H9 (cell line): ENCODE data around the gene PCDHGB4. TPM values are rescaled to one million over a fixed set of nuclear protein-coding genes. Genes with fewer than 3 reads are reported as not detected.

Experiments
- DNase-seq: peaks from one replicate; pipeline ENCODE4 v3.0.0-alpha.2; 2017
- H2AFZ ChIP-seq: one replicate; pipeline ENCODE4 v1.6.1; 2013; ENCODE audit warnings: mild to moderate bottlenecking, low read length, control low read depth, moderate library complexity
- H2AK5ac ChIP-seq: 2 replicates; pipeline ENCODE4 v1.6.1; 2013; ENCODE audit warnings: low read length, control low read depth, mixed read lengths; ENCODE audit not compliant: insufficient read length
- H2BK120ac ChIP-seq: one replicate; pipeline ENCODE4 v1.6.1; 2013; ENCODE audit warnings: low read depth, mild to moderate bottlenecking, low read length, control low read depth, inconsistent platforms; ENCODE audit not compliant: poor library complexity, severe bottlenecking
- H2BK12ac ChIP-seq: 2 replicates; pipeline ENCODE4 v1.6.1; 2013; ENCODE audit warnings: low read length, control low read depth, mixed read lengths, low read depth; ENCODE audit not compliant: insufficient read length
- H2BK15ac ChIP-seq: 2 replicates; pipeline ENCODE4 v1.6.1; 2013; ENCODE audit warnings: low read depth, low read length, control low read depth
- H2BK20ac ChIP-seq: one replicate; pipeline ENCODE4 v1.6.1; 2013; ENCODE audit warnings: low read depth, mild to moderate bottlenecking, low read length, control low read depth, inconsistent platforms; ENCODE audit not compliant: poor library complexity, severe bottlenecking
- H2BK5ac ChIP-seq: 2 replicates; pipeline ENCODE4 v1.6.1; 2013; ENCODE audit warnings: low read length, control low read depth, mixed read lengths; ENCODE audit not compliant: insufficient read length
- H3K14ac ChIP-seq: 2 replicates; pipeline ENCODE4 v1.6.1; 2013; ENCODE audit warnings: low read length, control low read depth; ENCODE audit not compliant: insufficient read depth
- H3K18ac ChIP-seq: 2 replicates; pipeline ENCODE4 v1.6.1; 2013; ENCODE audit warnings: low read depth, mild to moderate bottlenecking, mixed read lengths, low read length, control low read depth; ENCODE audit not compliant: insufficient read length
- H3K23ac ChIP-seq: 2 replicates; pipeline ENCODE4 v1.6.1; 2013; ENCODE audit warnings: low read length, control low read depth, mixed read lengths, low read depth; ENCODE audit not compliant: insufficient read length
- H3K23me2 ChIP-seq: 2 replicates; pipeline ENCODE4 v1.6.1; 2013; ENCODE audit warnings: low read depth, mild to moderate bottlenecking, mixed read lengths, low read length, control low read depth; ENCODE audit not compliant: insufficient read length, poor library complexity, severe bottlenecking
- H3K27ac ChIP-seq: 2 replicates; pipeline ENCODE4 v1.5.1; 2013; ENCODE audit warnings: low read length, control low read depth, mixed read lengths, low read depth; ENCODE audit not compliant: insufficient read length
- H3K27me3 ChIP-seq: 2 replicates; pipeline ENCODE4 v1.6.1; 2013; ENCODE audit warnings: low read length, control low read depth, inconsistent platforms; ENCODE audit not compliant: insufficient read depth
- H3K4ac ChIP-seq: 2 replicates; pipeline ENCODE4 v1.6.1; 2013; ENCODE audit warnings: low read depth, mild to moderate bottlenecking, control low read depth, inconsistent platforms, low read length, moderate library complexity
- H3K4me1 ChIP-seq: 2 replicates; pipeline ENCODE4 v1.6.1; 2013; ENCODE audit warnings: low read length, control low read depth, inconsistent platforms; ENCODE audit not compliant: insufficient read depth
- H3K4me2 ChIP-seq: 2 replicates; pipeline ENCODE4 v1.6.1; 2013; ENCODE audit warnings: low read length, control low read depth, mixed read lengths; ENCODE audit not compliant: insufficient read length, insufficient read depth
- H3K56ac ChIP-seq: 2 replicates; pipeline ENCODE4 v1.6.1; 2013; ENCODE audit warnings: low read depth, mild to moderate bottlenecking, mixed read lengths, low read length, control low read depth; ENCODE audit not compliant: insufficient read length
- H3K79me1 ChIP-seq: 2 replicates; pipeline ENCODE4 v1.6.1; 2013; ENCODE audit warnings: low read depth, mild to moderate bottlenecking, moderate library complexity, low read length, control low read depth, inconsistent platforms; ENCODE audit not compliant: insufficient read depth, poor library complexity, severe bottlenecking
- H3K79me2 ChIP-seq: 2 replicates; pipeline ENCODE4 v1.6.1; 2013; ENCODE audit warnings: low read length, control low read depth, inconsistent platforms; ENCODE audit not compliant: insufficient read depth
- H3K9ac ChIP-seq: 2 replicates; pipeline ENCODE4 v1.6.1; 2013; ENCODE audit warnings: low read length, control low read depth, mixed read lengths; ENCODE audit not compliant: insufficient read length; ENCODE audit errors: extremely low read depth
- H3K9me3 ChIP-seq: one replicate; pipeline ENCODE4 v1.6.1; 2013; ENCODE audit warnings: low read depth, low read length, inconsistent platforms; ENCODE audit not compliant: control insufficient read depth
- H3T11ph ChIP-seq: one replicate; pipeline ENCODE4 v1.6.1; 2013; ENCODE audit warnings: mild to moderate bottlenecking, low read length, control low read depth, inconsistent platforms
- H4K20me1 ChIP-seq: one replicate; pipeline ENCODE4 v1.6.1; 2013; ENCODE audit not compliant: control insufficient read depth, insufficient read length, insufficient read depth
- H4K5ac ChIP-seq: 2 replicates; pipeline ENCODE4 v1.6.1; 2013; ENCODE audit warnings: low read depth, mild to moderate bottlenecking, mixed read lengths, low read length, control low read depth; ENCODE audit not compliant: insufficient read length
- H4K8ac ChIP-seq: replicated peaks from 2 replicates; pipeline ENCODE4 v1.6.1; 2013; ENCODE audit warnings: low read length, control low read depth, mixed read lengths, low read depth; ENCODE audit not compliant: insufficient read length
- H4K91ac ChIP-seq: 2 replicates; pipeline ENCODE4 v1.6.1; 2013; ENCODE audit warnings: low read depth, mild to moderate bottlenecking, moderate library complexity, mixed read lengths, low read length, control low read depth; ENCODE audit not compliant: insufficient read length
- H3K27ac Mint-ChIP-seq, 3 experiments: 2 replicates in 2 of 3; 3 replicates in 1 of 3; pipeline ENCODE4 v1.8.0; 2020 to 2021; ENCODE audit warnings: mixed read lengths in 3 of 3, mild to moderate bottlenecking in 1 of 3, moderate library complexity in 1 of 3
- H3K27me3 Mint-ChIP-seq: 2 replicates; pipeline ENCODE4 v1.8.0; 2021; ENCODE audit warnings: low read depth, mild to moderate bottlenecking, moderate library complexity, mixed read lengths
- H3K36me3 Mint-ChIP-seq, 3 experiments: 2 replicates in 2 of 3; 3 replicates in 1 of 3; pipeline ENCODE4 v1.8.0; 2020 to 2021; ENCODE audit warnings: low read depth in 3 of 3, mixed read lengths in 3 of 3; ENCODE audit not compliant: insufficient read depth in 1 of 3
- H3K4me1 Mint-ChIP-seq, 2 experiments: 2 replicates each; pipeline ENCODE4 v1.8.0; 2020; ENCODE audit warnings: mixed read lengths in 2 of 2
- H3K4me3 Mint-ChIP-seq, 2 experiments: 2 replicates in 1 of 2; 3 replicates in 1 of 2; pipeline ENCODE4 v1.8.0; 2020 to 2021; ENCODE audit warnings: mild to moderate bottlenecking in 2 of 2, mixed read lengths in 2 of 2, moderate library complexity in 1 of 2
- H3K9me3 Mint-ChIP-seq, 2 experiments: 2 replicates in 1 of 2; 3 replicates in 1 of 2; pipeline ENCODE4 v1.8.0; 2020; ENCODE audit warnings: mild to moderate bottlenecking in 2 of 2, mixed read lengths in 2 of 2, moderate library complexity in 1 of 2
- CTCF ChIP-seq: fragments of 200-600 bp; sonication (generic); conservative IDR thresholded peaks from 3 replicates; pipeline ENCODE4 v1.8.0; 2021; ENCODE audit warnings: antibody characterized with exemption, mild to moderate bottlenecking
- WGBS: extraction: QIAGEN DNeasy Blood & Tissue Kit; methylation state at CpG from one replicate; pipeline ENCODE4 v1.1.7; 2013; ENCODE audit warnings: missing lambda C conversion rate, low lambda C conversion rate, mixed read lengths; ENCODE audit not compliant: insufficient read length; ENCODE audit errors: extremely low coverage; 5-methylcytosine and 5-hydroxymethylcytosine counted together
- total RNA-seq: library from RNA; stranded (reverse); gene quantifications from 2 replicates; pipeline ENCODE4 v1.2.1, GENCODE V29; 2021

Gene PCDHGB4
- total RNA-seq, 1 experiment from 2014 or later = 4.2 TPM

DNA sequence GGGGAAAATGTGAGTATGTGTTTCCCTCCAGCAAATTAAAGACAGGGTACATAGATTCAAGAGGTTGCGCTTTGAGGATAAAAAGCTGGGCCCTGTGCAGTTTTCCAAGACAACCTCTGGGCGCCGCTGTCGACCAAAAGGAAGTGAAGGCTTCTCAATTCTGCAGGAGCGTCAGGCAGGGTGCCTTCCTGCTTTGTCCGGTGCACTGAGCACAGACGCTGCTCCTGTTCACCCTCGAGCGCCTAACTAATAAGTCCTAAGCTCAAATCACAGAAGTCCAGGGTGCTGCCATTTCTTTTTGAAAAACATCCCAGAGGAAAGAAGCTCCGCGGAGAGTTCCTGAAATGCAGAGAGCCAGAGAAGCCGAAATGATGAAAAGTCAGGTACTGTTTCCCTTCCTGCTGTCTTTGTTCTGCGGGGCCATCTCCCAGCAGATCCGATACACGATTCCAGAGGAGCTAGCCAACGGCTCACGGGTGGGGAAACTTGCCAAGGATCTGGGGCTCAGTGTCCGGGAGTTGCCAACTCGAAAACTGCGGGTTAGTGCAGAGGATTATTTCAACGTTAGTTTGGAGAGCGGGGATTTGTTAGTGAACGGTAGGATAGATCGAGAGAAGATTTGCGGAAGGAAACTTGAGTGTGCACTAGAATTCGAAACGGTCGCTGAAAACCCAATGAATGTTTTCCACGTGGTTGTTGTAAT is 37.4 kb upstream of the PCDHGB4 start, which contains the start of gene PCDHGB1:
Gene PCDHGB1, plus strand, starts transcription at position 183 of the 703 bp plus-strand sequence. Its CDS starts 162 bp downstream, at position 345.
- Histone ChIP-seq H3K4me2 (peak within 1 kb of the TSS; percentile 32), H3K9ac (no peak within 1 kb of the TSS)
- peak within 1 kb of the TSS in 1 of 2 experiments; percentile 72; a peak in 3 of 5 replicates for H3K4me3 Mint-ChIP-seq

More for the DNA sequence above, 37.4 kb upstream of the PCDHGB4 start, which contains the start of gene PCDHGB1:
- H3K4me1 ChIP-seq = no peaks in the 10 kb centered on the region
- peak; percentile 87 for DNase-seq
- no peak within 1 kb of the TSS for H4K91ac ChIP-seq
- H2AFZ ChIP-seq = peak within 1 kb of the TSS; percentile 92
- H3T11ph ChIP-seq = no peak within 1 kb of the TSS
- Mint-ChIP-seq H3K36me3 (peaks cover 14 to 60% (median 33%) of the 10 kb centered on the region in 3 experiments), H3K4me1 (peaks cover 6% of the 10 kb centered on the region in 2 experiments), H3K27me3 (peaks cover 5% of the 10 kb centered on the region), H3K27ac (peak within 1 kb of the TSS in 2 of 3 experiments; percentile 56 to 57; a peak in 2 of 7 replicates), H3K9me3 (peaks cover 56 to 59% of the 10 kb centered on the region in 2 experiments)
- no peak within 1 kb of the TSS for H4K5ac ChIP-seq
- H4K20me1 ChIP-seq = no peaks in the 10 kb centered on the region
- TF ChIP-seq CTCF = peak; percentile 83
- no peak within 1 kb of the TSS for H2BK12ac ChIP-seq
- H3K56ac ChIP-seq = no peak within 1 kb of the TSS
- no peak within 1 kb of the TSS for H2AK5ac ChIP-seq
- H2BK120ac ChIP-seq = no peak within 1 kb of the TSS
- no peak within 1 kb of the TSS for H3K4ac ChIP-seq
- H3K23me2 ChIP-seq = peaks cover 4% of the 10 kb centered on the region
- peaks cover 16% of the 10 kb centered on the region for H3K9me3 ChIP-seq
- H2BK20ac ChIP-seq = no peak within 1 kb of the TSS
- WGBS = 100% methylated on average over 6 of the region's 29 CpGs
- H3K27me3 ChIP-seq = no peaks in the 10 kb centered on the region
- no peak within 1 kb of the TSS for H3K27ac ChIP-seq
- no peak within 1 kb of the TSS for H3K23ac ChIP-seq
- H4K8ac ChIP-seq = no peak within 1 kb of the TSS
- no peaks in the 10 kb centered on the region for H3K79me1 ChIP-seq
- peak within 1 kb of the TSS; percentile 51 for H3K18ac ChIP-seq
- no peak within 1 kb of the TSS for H2BK15ac ChIP-seq
- H3K79me2 ChIP-seq = no peaks in the 10 kb centered on the region
- H2BK5ac ChIP-seq = no peak within 1 kb of the TSS
- H3K14ac ChIP-seq = peak within 1 kb of the TSS; percentile 81; the same call in 1 of the 2 replicates
